Right lobe of liver (tissue), 6 donors: Measurements from ENCODE around the gene ASPG. TPM values are rescaled to one million over a fixed set of nuclear protein-coding genes. Genes with fewer than 3 reads are reported as not detected.

Experiments
- ATAC-seq, 4 donors: fragments of 200-7000 bp; cut with Tn5 transposase; one replicate each; pipeline ENCODE4 v1.9.1; 2020; ENCODE audit warnings: mild to moderate bottlenecking in 4 of 4, moderate library complexity in 4 of 4
- DNase-seq, 3 donors: peaks; one replicate each; pipeline ENCODE4 v3.0.0-alpha.2; 2020
- H3K27ac ChIP-seq, 3 donors: fragments of 200-600 bp; one replicate each; pipeline ENCODE4 v1.8.0; 2022
- H3K27me3 ChIP-seq, 2 donors: fragments of 200-600 bp; one replicate each; pipeline ENCODE4 v1.8.0; 2022
- H3K36me3 ChIP-seq, 4 donors: fragments of 200-600 bp; sonication (generic) in 1 of 4; one replicate each; pipeline versions ENCODE4 v1.5.1 to v1.8.0; 2017 to 2022; ENCODE audit warnings: control low read depth in 1 of 4
- H3K4me1 ChIP-seq, 4 donors: fragments of 200-600 bp; sonication (generic) in 1 of 4; one replicate each; pipeline versions ENCODE4 v1.5.1 to v1.8.0; 2017 to 2022; ENCODE audit warnings: control low read depth in 1 of 4
- H3K4me3 ChIP-seq, 3 donors: fragments of 200-600 bp; one replicate each; pipeline ENCODE4 v1.8.0; 2022
- H3K9me3 ChIP-seq, 4 donors: fragments of 200-600 bp; sonication (generic) in 1 of 4; one replicate each; pipeline versions ENCODE4 v1.5.1 to v1.8.0; 2017 to 2022; ENCODE audit warnings: control low read depth in 1 of 4
- POLR2A ChIP-seq: fragments of 450-650 bp; IDR thresholded peaks from one replicate; pipeline ENCODE4 v1.6.1; 2017; ENCODE audit warnings: antibody characterized with exemption, mild to moderate bottlenecking
- WGBS: methylation state at CpG from one replicate; pipeline ENCODE4 v1.1.6; 2018; ENCODE audit warnings: low coverage, low lambda C conversion rate; ENCODE audit not compliant: insufficient coverage; ENCODE audit errors: missing lambda C conversion rate; 5-methylcytosine and 5-hydroxymethylcytosine counted together
- intact Hi-C, 2 donors: fragments of 100-400 bp; cut with DNase I; formaldehyde crosslinking; loops; one replicate each; pipeline versions ENCODE4 v1.11.2 to v1.14.1; 2022
- total RNA-seq, 6 experiments: library from RNA; depleted of rRNA in 2 of 6; stranded (reverse); fragments of >200 nt in 2 of 6; fragmentation: NEBNext Ultra II Directional in 3 of 6; extraction: Animal tissue kit (Norgen Biotek cat#: 25700) in 3 of 6; gene quantifications; one replicate each; pipeline versions ENCODE4 v1.1.0 to v1.2.4, GENCODE V29; 2016 to 2023
- TF ChIP-seq, protein P1 (sequence below), 4 donors: fragments of 200-600 bp in 3 of 4; fragments of 450-650 bp in 1 of 4; IDR thresholded peaks; one replicate each; pipeline versions ENCODE4 v1.5.1 to v1.8.0; 2016 to 2022; ENCODE audit warnings: antibody characterized with exemption in 4 of 4, mild to moderate bottlenecking in 2 of 4
- donor health status: DM: no; HTN: yes; CAD: no.
- donor health status: DM: no; HTN: no; CAD: no.
- donor health status: DM: no; HTN: no; CAD: no.
- donor health status: DM: no; HTN: yes; CAD: no.
- donor health status: DM: no; HTN: yes; CAD: no.

ASPG gene
- total RNA-seq, 6 experiments from 2014 or later: 37.3 to 232 (median 110) TPM

DNA sequence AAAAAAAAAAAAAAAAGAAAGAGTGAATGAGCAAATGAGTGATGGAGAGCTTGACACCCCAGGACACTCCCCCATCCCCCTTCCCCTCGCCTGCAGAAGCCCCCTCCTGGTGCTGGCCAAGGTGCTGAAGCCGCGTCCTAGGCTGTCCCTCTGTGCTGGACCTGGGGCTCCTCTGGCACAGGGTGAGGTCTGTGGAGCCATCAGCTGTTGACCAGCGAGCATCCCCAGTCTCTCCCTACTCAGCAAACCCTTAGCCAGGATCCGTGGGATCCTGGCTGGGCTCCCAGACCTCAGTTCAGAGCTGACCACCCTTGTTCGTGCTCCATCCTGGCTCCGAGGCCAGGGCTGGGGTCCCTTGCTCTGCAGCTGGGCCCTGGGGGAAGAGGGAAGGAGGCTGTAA lies 47.5 kb downstream of the ASPG start:
- intact Hi-C loops: loop anchor here (5.0 to 10.0 kb wide), 4 partner anchors 51 to 512 kb away; no protein-coding TSS in a partner anchor
- peak in 2 of 3 donors; percentile 35 for DNase-seq
- peaks cover 0 to 21% of the 10 kb centered on the region in 2 donors for H3K27me3 ChIP-seq

DNA sequence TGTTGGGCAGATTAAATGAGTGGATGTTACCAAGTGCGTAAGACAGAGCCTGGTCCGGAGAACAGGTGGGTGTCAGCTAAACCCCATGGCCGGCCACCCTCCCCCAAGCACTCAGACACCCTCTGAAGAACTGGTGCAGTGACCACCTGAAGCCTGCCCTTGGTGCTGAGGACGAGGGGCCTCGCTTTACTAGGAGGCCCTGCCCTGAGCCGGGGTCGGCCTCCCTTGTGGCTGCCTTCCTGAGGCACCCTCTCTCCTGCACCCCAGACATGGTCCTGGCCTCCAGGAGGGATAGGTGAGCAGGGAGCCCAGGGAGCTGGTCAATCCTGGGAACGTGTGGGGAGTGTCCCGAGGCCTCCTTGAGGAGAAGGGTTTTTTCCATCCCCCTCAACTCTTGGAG lies 48.0 kb downstream of the ASPG start:
- H3K9me3 ChIP-seq: no peaks in the 10 kb centered on the region
- H3K4me1 ChIP-seq: peaks cover 0 to 19% (median 0%) of the 10 kb centered on the region in 4 donors
- H3K27ac ChIP-seq: no peak overlapping the region
- TF ChIP-seq, protein P1, sequence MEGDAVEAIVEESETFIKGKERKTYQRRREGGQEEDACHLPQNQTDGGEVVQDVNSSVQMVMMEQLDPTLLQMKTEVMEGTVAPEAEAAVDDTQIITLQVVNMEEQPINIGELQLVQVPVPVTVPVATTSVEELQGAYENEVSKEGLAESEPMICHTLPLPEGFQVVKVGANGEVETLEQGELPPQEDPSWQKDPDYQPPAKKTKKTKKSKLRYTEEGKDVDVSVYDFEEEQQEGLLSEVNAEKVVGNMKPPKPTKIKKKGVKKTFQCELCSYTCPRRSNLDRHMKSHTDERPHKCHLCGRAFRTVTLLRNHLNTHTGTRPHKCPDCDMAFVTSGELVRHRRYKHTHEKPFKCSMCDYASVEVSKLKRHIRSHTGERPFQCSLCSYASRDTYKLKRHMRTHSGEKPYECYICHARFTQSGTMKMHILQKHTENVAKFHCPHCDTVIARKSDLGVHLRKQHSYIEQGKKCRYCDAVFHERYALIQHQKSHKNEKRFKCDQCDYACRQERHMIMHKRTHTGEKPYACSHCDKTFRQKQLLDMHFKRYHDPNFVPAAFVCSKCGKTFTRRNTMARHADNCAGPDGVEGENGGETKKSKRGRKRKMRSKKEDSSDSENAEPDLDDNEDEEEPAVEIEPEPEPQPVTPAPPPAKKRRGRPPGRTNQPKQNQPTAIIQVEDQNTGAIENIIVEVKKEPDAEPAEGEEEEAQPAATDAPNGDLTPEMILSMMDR (IDR thresholded peaks at IDR 0.05): no peak
- no peak for ATAC-seq
- H3K4me3 ChIP-seq: no peak overlapping the region
- intact Hi-C loops: loop anchor here (5.0 to 10.0 kb wide), 4 partner anchors 51 to 511 kb away; no protein-coding TSS in a partner anchor
- no peaks in the 10 kb centered on the region for H3K36me3 ChIP-seq
- WGBS: no CpG with 5 or more reads among the region's 9 CpGs
- DNase-seq: peak in 2 of 3 donors; percentile 17 to 37
- H3K27me3 ChIP-seq: peaks cover 0 to 26% of the 10 kb centered on the region in 2 donors

More for the DNA sequence above, 47.5 kb downstream of the ASPG start:
- Histone ChIP-seq H3K27ac (no peak overlapping the region), H3K9me3 (no peaks in the 10 kb centered on the region), H3K4me1 (peaks cover 0 to 16% (median 0%) of the 10 kb centered on the region in 4 donors), H3K4me3 (no peak overlapping the region), H3K36me3 (no peaks in the 10 kb centered on the region)
- no peak for ATAC-seq
- TF ChIP-seq, protein P1 (IDR thresholded peaks at IDR 0.05): no peak
- no peak for TF ChIP-seq POLR2A
- 17% methylated on average over 3 of the region's 7 CpGs for WGBS

DNA sequence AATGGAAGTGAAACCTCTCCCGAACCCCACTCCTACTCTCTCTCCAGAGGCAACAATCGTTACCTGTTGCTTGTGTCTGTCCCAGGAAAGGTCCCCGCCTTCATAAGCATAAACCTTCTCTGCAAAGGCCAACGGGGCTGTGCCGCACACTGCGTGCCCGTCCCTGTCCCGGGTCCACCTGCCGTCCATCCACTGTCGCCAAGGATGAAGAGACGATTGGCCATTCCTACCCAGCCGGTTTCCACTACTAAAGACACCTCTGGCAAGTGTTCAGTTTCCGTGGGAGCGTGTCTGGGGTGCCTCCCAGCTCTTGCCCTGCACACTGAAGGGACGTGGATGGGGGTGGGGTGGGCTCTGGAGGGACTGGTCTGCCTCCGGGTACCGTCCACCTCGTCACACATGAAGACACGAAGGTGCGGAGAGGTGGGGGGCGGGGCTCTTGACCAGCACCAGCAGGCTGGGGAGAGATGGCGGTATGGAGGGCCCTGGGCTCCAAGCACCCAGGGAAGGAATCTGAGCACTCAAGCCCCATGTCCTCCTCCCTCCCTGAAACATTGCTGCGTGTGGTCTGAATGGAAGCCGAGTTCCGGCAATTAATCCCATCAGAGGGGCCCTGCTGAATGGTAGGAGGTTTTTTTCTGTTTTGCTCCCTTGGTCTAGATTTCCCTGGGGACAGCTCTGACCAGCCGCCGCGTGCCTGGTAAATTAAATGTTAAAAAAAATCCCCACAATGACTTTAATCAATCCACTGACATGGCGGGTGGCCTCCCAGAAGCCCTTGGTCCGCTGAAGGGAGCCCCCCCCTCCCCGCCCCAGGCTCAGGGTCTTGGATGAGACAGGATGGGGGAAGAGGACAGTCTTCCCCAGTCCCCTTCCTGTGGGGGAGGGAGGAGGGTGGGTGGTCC lies 48.8 kb downstream of the ASPG start:
- intact Hi-C loops: loop anchor here (5.0 to 10.0 kb wide), 4 partner anchors 52 to 510 kb away; no protein-coding TSS in a partner anchor
- Histone ChIP-seq H3K9me3 (no peaks in the 10 kb centered on the region), H3K27ac (no peak overlapping the region), H3K4me3 (no peak overlapping the region), H3K4me1 (peaks cover 0 to 19% (median 0%) of the 10 kb centered on the region in 4 donors), H3K36me3 (no peaks in the 10 kb centered on the region), H3K27me3 (peaks cover 0 to 31% of the 10 kb centered on the region in 2 donors)
- DNase-seq: peak; percentile 16 to 43 (median 35)
- WGBS: 61% methylated on average over 20 of the region's 31 CpGs
- ATAC-seq: no peak
- no peak for TF ChIP-seq POLR2A
- TF ChIP-seq, protein P1 (IDR thresholded peaks at IDR 0.05): no peak

DNA sequence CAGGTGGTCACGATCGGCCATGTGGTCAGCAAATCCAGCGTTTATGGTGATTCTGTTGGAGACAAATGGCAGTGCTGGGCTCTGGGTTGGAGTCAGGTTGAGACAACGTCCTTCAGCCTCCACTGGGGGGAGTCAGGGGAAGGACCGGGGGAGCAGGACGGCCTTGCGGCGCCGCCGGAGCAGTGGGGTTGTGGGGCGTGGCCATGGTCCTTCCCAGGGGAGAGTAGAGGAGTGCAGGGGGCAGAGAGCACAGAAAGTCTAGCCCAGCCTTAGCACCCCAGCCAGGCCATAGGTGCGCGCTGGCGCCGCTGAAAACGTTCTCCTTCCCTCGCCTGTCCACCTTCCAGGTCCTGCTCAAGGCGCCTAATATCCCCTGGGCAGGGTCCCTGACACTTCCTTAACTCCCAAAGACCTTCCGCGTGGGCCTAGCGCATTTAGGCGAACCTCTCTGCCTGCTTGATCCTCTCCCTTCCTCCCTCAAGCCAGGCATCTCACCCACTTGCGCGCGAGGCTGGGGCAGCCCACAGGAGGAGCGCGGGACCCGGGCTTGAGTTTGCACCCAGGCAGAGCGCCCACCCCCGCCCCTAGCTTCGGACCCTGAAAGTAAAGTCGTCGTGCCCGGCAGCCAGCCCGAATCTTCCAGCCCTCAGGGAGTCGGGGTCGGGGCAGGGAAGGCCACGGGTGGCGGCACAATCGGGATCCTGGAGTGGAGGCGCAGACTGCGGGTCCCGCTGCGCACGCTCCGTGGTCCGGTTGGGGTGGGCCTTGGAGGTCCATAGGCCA lies 49.8 kb downstream of the ASPG start:
- H3K27me3 ChIP-seq: peaks cover 0 to 31% of the 10 kb centered on the region in 2 donors
- intact Hi-C loops: loop anchor here (5.0 to 10.0 kb wide), 2 partner anchors 422 to 509 kb away; no protein-coding TSS in a partner anchor
- ATAC-seq (peak in 1 of 4 donors; percentile 5), DNase-seq (peak; percentile 32 to 54 (median 42))
- no peaks in the 10 kb centered on the region for H3K36me3 ChIP-seq
- no peak overlapping the region for H3K4me3 ChIP-seq
- H3K4me1 ChIP-seq: peaks cover 0 to 19% (median 0%) of the 10 kb centered on the region in 4 donors
- no peaks in the 10 kb centered on the region for H3K9me3 ChIP-seq
- no peak overlapping the region for H3K27ac ChIP-seq
- TF ChIP-seq POLR2A: no peak
- TF ChIP-seq, protein P1 (IDR thresholded peaks at IDR 0.05): no peak
- WGBS: 0% methylated on average over 3 of the region's 47 CpGs
